GM18951 (cell line): ENCODE measurements around the gene TRMT2A.

Experiments used
- POLR2A ChIP-seq: IDR thresholded peaks from 4 replicates; pipeline ENCODE4 v1.6.1; 2011; ENCODE audit warnings: mild to moderate bottlenecking; ENCODE audit not compliant: insufficient read length, insufficient read depth; ENCODE audit errors: extremely low read depth
- in situ Hi-C: fragments of 300-500 bp; cut with MboI; formaldehyde crosslinking; loops from one replicate; pipeline ENCODE4 v1.12.0; 2022; ENCODE audit warnings: low sequenced_read_pairs, mixed read lengths, inconsistent platforms; ENCODE audit not compliant: unreplicated experiment

The TRMT2A gene

DNA sequence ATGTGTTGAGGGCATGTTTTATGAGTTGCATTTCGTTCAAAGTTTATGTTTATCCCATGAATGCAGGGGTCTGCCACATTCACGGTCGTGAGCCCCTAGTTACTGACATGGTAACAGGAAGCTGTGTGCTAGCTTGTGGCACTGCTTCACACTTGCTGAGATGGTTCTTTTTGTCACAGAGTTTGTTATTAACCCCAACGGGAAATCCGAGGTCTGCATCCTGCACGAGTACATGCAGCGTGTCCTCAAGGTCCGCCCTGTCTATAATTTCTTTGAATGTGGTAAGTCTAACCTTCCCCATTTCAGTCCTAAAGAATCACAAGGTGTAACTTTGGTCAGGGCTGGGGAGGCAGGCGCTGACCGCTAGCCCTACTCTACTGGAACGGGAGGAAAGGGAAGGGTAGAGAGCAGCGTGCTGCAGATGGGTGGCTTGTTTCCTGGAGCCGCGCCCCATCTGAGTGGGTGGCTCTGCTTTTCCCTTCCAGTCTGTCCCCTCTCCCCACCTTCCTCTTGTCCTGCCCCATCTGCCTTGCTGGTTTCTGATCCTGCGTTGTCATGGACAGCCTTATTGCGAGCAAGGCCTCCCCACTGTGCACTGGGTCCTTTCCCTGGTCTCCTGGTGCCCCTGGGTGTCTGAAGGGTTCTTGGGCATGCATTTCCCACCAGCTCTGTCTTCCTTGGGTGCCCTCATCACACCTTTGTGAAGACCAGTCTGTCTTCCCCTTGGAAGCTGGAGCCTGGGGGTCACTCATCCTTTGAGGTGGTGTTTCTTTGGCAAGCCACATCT, 25.1 kb downstream of the TRMT2A start:
- TF ChIP-seq POLR2A = no peak
- in situ Hi-C loops = no loop called here

DNA sequence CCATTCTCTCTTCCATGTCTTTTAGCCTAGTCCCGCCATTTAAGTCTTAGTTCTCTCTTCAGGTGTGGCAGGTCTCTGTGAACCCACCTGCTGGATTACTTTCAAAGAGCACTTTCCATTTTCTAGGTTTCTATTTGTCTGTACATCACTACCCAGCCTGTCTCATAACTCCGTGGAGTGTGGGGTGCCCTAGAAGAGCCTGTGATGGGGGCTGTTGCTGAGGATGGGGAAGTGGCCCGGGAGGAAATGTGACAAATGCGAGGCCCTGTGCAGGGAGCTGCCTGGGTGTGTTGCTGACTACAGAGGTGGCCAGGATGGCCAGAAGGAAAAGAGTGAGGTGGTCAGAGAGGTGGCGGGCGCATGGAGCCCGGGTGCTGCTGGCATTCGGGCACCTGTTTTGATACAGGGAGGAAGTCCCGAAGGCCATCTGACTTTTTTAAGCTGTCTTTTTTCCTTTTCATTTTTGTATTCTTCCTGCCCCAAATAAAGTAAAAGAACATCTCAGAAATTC, 26.2 kb downstream of the TRMT2A start:
- in situ Hi-C loops = no loop called here
- no peak for TF ChIP-seq POLR2A

DNA sequence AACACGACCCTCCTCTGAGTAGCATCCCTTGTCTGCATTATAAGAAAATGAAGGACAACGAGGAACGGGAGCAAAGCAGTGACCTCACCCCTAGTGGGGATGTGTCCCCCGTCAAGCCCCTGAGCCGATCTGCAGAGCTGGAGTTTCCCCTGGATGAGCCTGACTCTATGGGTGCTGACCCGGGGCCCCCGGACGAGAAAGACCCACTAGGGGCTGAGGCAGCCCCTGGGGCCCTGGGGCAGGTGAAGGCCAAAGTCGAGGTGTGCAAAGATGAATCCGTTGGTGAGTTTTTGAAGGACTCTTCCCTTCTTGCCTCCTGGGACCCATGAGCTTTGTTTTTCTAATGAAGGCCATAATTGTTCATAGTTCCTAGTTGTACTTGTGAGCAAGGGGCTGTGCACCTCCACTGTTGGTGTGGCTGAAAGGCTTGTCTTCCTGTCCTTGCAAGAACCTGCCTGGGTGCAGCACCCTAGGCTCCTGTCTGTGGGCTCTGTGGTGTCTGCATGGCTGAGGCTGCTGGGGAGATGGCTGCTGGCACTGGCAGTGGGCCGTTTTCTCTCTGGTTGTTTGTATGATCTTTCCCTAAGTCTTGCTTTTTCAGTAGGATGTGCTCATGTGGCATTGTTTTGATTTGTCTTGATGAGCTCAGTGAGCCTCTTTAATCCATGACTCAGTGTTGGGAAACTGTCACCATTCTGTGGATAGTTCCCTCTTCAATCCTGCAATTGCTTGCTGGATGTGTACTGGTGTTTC, 26.9 kb downstream of the TRMT2A start:
- TF ChIP-seq POLR2A = no peak
- in situ Hi-C loops = no loop called here

DNA sequence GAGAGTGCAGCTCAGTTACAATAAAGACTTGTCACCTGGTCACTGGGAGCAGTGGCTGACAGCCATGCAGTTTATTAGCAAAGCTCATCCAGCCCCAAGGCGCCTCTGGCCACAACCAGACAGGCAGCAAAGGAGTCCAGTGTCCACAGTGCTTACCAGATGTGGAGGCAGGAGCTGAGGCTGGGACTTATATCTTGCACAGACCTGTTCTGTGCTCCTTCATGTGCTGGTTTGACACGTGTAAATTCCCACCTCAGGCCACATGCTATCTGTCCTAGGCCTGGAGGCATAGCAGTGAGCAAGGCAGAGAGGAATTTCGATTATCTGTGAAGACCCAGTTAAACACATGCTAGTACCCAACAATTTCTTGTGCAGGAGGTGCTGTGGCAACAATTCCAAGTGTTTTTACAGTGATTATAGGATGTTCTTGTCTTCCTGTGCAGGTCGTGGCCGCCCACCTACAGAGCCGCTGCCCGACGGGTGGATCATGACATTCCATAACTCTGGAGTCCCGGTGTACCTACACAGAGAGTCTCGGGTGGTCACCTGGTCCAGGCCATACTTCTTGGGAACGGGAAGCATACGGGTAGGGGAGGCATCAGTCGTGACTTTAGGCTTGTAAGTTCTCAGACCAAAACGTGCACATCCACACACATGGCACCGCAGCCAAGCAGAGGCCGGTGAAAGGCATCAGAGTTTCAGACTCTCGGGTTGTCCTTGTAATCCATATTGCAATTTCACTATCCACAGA, 27.6 kb downstream of the TRMT2A start:
- in situ Hi-C loops = no loop called here
- no peak for TF ChIP-seq POLR2A

DNA sequence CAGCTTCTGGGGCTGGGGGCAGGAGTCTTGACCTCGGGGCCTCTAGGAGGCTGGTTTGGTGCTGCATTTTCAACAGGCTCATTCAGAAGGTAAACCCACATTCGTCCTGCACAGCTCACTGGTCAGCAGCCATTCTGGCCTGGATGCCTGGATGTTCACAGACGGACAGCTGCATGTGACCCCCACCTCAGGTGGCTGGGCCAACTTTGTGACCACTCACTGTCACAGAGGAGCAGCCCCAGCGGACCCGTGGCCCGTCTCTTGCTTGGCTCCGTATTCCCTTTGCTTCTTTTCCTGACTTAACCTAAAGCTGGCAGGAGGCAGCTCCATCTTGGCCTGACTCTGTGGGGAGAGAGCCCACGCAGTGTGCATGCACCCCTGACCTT, 28.8 kb downstream of the TRMT2A start:
- in situ Hi-C loops = no loop called here
- no peak for TF ChIP-seq POLR2A

DNA sequence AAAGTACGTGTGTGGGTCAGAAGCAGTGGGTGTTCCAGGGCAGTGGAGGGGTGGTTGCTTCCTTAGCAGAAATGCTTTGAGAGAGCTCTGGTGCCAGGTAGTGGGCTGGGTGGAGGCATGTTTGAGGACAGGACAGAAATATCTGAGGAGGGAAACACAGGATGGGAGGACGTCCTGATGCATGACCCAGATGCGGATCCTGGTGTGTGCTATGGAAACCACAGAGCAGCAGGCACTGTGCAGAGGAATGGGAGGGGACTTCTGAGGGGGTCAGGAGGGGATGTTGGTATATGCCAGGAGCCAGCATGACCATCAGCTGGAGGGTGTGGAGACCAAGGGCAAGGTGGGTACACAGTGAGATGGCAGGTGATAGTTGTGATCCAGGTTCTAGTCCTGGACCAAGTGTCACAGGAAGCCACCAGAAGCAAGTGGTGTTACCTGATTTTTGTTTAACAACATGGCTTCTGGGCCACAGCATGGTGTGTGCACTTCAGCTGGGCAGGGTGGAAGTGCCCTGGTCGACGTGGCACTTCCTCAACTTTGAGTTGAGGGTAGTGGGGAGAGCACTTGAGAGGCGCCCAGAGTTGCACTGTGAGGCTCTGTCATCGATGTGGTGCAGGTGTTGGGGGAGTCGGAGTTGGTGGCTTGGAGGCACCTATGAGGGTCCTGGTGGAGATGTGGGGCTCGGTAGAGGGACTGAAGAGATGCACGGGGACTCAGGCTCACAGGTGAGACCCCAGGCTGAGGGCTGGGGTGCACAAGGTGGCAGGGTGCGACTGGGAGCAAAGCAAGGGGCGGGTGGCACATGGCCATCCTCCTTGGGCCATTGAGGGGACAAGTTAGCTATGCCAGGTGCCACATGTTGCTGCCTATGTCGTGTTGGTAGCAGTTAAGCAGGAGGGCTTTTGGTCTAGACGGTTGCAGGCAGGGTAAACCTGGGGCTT, 29.4 kb downstream of the TRMT2A start:
- in situ Hi-C loops = no loop called here
- no peak for TF ChIP-seq POLR2A

DNA sequence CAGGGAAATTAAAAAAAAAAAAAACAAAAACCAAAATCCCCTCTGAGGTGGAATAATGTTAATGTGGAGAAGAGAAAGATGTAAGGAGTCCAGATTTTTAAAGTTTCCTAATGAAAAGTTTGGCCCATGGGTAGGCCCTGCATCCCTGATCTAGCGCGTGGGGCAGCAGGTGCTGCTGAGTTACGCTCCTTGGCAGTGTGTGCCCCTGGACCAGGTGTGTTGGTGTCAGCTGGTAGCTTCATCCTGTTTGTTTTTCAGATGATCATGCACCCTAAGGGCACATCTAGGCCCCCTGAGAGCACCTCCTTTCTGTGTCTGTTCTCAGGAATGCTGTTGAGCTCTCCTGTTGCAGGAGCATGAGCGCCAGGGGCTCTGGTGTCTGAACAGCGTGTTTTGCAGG, 30.3 kb downstream of the TRMT2A start:
- TF ChIP-seq POLR2A = no peak
- in situ Hi-C loops = no loop called here

DNA sequence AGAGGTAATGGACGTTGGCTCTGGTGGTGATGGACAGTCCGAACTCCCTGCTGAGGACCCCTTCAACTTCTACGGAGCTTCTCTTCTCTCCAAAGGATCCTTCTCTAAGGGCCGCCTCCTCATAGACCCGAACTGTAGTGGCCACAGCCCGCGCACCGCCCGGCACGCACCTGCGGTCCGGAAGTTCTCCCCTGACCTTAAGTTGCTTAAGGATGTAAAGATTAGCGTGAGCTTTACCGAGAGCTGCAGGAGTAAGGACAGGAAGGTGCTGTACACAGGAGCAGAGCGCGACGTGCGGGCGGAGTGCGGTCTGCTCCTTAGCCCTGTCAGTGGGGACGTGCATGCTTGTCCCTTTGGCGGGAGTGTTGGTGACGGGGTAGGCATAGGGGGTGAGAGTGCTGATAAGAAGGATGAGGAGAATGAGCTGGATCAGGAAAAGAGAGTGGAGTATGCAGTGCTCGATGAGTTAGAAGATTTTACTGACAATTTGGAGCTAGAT, 30.9 kb downstream of the TRMT2A start:
- TF ChIP-seq POLR2A = no peak
- in situ Hi-C loops = no loop called here

DNA sequence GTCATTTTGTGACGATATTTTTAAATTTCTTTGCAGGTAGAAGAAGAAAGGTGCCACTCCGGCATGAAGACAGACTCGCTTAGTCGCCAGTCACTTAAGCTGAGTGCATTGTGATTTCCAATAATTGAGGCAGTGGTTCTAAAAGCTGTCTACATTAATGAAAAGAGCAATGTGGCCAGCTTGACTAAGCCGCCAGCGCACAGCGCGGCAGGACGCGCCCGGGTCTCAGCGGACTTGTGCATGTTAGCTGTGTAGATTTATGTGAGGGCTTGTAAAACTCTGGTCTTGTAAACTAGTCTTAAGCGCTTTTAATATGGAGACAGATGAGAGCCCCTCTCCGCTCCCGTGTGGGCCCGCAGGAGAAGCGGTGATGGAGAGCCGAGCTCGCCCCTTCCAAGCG, 31.4 kb downstream of the TRMT2A start:
- in situ Hi-C loops = no loop called here
- no peak for TF ChIP-seq POLR2A

DNA sequence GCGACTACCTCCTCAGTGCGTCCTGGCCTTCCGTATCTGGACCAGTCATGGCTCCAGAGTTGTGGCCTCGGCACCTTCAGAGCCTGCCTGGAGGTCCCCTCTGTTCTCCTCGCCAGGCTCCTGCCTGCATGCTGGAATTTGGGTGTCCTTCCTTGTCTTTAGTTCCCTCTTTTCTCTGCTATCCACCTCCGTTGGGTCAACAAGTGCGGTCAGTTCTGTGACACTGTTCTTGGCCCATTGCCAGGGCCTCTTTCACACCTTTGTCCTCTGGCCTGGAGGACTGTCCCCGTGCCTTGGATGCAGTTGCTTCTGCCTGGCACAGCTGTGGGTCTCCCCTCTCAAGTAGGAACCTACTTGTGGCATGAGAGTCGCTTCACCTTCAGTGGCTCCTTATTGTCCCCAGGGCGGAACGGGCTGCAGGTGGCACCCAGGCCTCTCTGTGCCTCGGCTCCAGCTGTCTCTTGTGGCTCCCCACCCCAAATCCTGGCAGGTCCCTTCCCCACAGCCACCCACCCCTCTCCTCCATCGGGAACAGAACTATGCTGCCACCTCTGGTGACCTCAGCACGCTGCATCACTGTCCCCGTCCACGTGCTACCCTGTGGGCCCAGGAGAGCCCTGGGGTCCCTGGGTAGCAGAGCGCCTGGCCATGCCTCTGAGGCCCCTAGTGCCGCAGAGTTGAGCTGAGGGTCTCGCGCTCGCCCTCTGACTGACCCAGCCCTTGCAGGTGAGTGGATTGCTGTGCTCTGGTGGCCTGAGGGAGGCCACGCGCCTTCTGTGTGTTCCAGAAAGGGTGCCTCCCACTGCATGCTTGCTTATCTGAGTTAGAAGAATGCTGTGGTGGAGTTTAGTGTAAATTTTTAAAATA, 32.2 kb downstream of the TRMT2A start:
- in situ Hi-C loops = no loop called here
- TF ChIP-seq POLR2A = no peak

DNA sequence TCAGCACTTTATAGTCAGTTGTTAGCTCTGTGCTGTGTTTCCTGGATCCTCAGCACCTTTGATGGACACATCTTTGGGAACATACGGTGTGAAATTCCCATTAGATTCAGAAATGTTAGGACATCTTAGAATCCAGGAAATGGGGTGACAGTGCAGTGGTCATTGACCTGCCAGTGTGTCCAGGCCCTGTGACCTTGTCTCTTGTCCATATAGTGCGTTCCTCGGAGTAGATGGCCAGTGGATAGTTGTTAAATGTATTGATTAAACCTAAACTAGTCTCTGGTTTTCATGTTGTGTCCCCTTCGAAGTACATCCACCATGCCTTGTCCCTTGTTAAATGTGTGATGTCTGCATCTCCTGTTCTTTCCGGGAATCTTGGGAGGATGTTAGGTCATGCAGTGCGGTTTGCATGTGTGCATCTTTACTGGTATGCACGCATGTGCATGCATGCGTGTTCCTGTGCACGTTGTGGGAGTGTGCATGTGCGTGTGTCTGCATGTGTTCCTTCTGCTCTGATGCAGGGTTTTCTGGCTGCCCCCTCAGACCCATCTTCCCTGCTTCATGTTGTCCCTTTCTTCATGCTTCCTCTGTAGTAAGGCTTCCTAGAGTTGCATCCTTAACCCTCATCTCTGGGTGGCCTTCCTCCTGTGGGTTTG, 33.0 kb downstream of the TRMT2A start:
- no peak for TF ChIP-seq POLR2A
- in situ Hi-C loops = no loop called here
